ENCODE measurements around the gene HLA-F. TPM values are rescaled to one million over a fixed set of nuclear protein-coding genes. Genes with fewer than 3 reads are reported as not detected.

HLA-F gene
- total RNA-seq, 6 experiments from 2014 or later = 9.8 to 41.3 (median 26.4) TPM

DNA sequence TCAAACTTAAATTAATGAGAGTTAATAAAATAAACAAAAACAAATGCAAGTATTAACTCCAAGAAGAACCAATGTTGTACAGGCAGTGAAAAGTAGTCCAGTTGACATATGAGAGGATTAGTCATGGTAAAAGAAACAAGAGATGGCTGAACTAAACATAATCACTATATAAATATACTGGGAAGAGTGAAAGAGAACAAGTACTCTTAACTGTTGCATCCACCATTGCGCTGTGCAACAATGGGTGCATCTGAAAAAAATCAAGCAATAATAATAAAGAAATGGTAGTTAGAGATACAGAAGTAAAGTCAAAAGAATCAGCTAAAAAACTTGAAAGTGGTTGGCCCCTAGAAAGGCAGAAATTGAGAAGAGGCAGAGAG is 16.6 kb downstream of the HLA-F start:
- no peak for DNase-seq
- WGBS (ENCODE audit: insufficient coverage, low coverage, low lambda C conversion rate, missing lambda C conversion rate) = 100% methylated on average over 1 of the region's 1 CpG

GRCh38 chr6:29741592-29741991 is 18.4 kb downstream of the HLA-F start:
- H3K4me1 ChIP-seq = no peaks in the 10 kb centered on the region
- intact Hi-C loops (cut with DNase I) = loop anchor here in 1 of 2 donors (5.0 kb wide), 1 partner anchor 96 kb away; no protein-coding TSS in a partner anchor
- H3K27ac ChIP-seq = no peak overlapping the region
- no peaks in the 10 kb centered on the region for H3K9me3 ChIP-seq
- no peak overlapping the region for H3K4me3 ChIP-seq
- TF ChIP-seq POLR2A (IDR thresholded peaks at IDR 0.05) = no peak
- TF ChIP-seq, protein P1, sequence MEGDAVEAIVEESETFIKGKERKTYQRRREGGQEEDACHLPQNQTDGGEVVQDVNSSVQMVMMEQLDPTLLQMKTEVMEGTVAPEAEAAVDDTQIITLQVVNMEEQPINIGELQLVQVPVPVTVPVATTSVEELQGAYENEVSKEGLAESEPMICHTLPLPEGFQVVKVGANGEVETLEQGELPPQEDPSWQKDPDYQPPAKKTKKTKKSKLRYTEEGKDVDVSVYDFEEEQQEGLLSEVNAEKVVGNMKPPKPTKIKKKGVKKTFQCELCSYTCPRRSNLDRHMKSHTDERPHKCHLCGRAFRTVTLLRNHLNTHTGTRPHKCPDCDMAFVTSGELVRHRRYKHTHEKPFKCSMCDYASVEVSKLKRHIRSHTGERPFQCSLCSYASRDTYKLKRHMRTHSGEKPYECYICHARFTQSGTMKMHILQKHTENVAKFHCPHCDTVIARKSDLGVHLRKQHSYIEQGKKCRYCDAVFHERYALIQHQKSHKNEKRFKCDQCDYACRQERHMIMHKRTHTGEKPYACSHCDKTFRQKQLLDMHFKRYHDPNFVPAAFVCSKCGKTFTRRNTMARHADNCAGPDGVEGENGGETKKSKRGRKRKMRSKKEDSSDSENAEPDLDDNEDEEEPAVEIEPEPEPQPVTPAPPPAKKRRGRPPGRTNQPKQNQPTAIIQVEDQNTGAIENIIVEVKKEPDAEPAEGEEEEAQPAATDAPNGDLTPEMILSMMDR (IDR thresholded peaks at IDR 0.05) = no peak
- ATAC-seq (no peak), DNase-seq (no peak)
- 75% methylated on average over 4 of the region's 4 CpGs for WGBS (ENCODE audit: insufficient coverage, low coverage, low lambda C conversion rate, missing lambda C conversion rate)
- H3K36me3 ChIP-seq = no peaks in the 10 kb centered on the region
- no peaks in the 10 kb centered on the region for H3K27me3 ChIP-seq

More for the DNA sequence above, 16.6 kb downstream of the HLA-F start:
- Histone ChIP-seq H3K27me3 (no peaks in the 10 kb centered on the region), H3K4me1 (no peaks in the 10 kb centered on the region), H3K4me3 (no peak overlapping the region), H3K9me3 (no peaks in the 10 kb centered on the region), H3K27ac (no peak overlapping the region), H3K36me3 (no peaks in the 10 kb centered on the region)
- intact Hi-C loops (cut with DNase I) = loop anchor here in 1 of 2 donors (5.0 kb wide), 1 partner anchor 97 kb away; no protein-coding TSS in a partner anchor
- TF ChIP-seq, protein P1 (IDR thresholded peaks at IDR 0.05) = no peak
- TF ChIP-seq POLR2A (IDR thresholded peaks at IDR 0.05) = no peak
- ATAC-seq = no peak

GRCh38 chr6:29742127-29742526 is 18.9 kb downstream of the HLA-F start:
- DNase-seq = peak in 1 of 3 donors; percentile 28
- TF ChIP-seq POLR2A (IDR thresholded peaks at IDR 0.05) = no peak
- TF ChIP-seq, protein P1 (IDR thresholded peaks at IDR 0.05) = no peak
- Histone ChIP-seq H3K36me3 (no peaks in the 10 kb centered on the region), H3K27ac (no peak overlapping the region), H3K9me3 (no peaks in the 10 kb centered on the region), H3K4me1 (no peaks in the 10 kb centered on the region), H3K4me3 (no peak overlapping the region), H3K27me3 (no peaks in the 10 kb centered on the region)
- intact Hi-C loops (cut with DNase I) = loop anchor here in 1 of 2 donors (5.0 kb wide), 1 partner anchor 95 kb away; no protein-coding TSS in a partner anchor
- 47% methylated on average over 2 of the region's 4 CpGs for WGBS (ENCODE audit: insufficient coverage, low coverage, low lambda C conversion rate, missing lambda C conversion rate)
- ATAC-seq = no peak

GRCh38 chr6:29743025-29743424 is 19.8 kb downstream of the HLA-F start:
- intact Hi-C loops (cut with DNase I) = loop anchor here in 1 of 2 donors (5.0 kb wide), 1 partner anchor 94 kb away; no protein-coding TSS in a partner anchor
- no CpG with 5 or more reads among the region's 1 CpG for WGBS (ENCODE audit: insufficient coverage, low coverage, low lambda C conversion rate, missing lambda C conversion rate)
- no peaks in the 10 kb centered on the region for H3K36me3 ChIP-seq
- no peaks in the 10 kb centered on the region for H3K4me1 ChIP-seq
- peak in 1 of 3 donors; percentile 28 for DNase-seq
- H3K4me3 ChIP-seq = no peak overlapping the region
- ATAC-seq = no peak
- TF ChIP-seq POLR2A (IDR thresholded peaks at IDR 0.05) = no peak
- H3K27ac ChIP-seq = no peak overlapping the region
- no peaks in the 10 kb centered on the region for H3K9me3 ChIP-seq
- no peaks in the 10 kb centered on the region for H3K27me3 ChIP-seq

DNA sequence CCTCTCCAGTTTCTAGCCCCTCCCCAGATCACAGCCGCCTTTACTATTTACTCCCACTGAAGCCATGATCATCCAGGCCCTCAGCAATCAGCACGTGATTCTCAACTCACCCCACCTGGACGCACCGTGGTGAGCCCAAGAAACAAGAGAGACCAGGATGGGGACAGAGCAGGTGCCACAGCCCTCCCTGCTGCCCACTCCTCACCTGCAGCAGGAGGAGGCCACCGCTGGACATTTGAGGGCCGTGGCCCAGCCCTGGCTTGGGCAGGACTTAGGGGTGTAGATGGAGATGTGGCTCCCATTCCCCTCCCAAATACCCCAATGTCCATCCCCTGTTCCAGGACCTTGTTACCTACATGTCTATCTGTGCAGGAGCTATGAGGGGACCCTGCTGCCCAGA is 20.3 kb downstream of the HLA-F start:
- WGBS (ENCODE audit: insufficient coverage, low coverage, low lambda C conversion rate, missing lambda C conversion rate) = no CpG with 5 or more reads among the region's 6 CpGs
- DNase-seq = peak in 1 of 3 donors; percentile 20

More for the DNA sequence above, 20.3 kb downstream of the HLA-F start:
- Histone ChIP-seq H3K27ac (no peak overlapping the region), H3K9me3 (no peaks in the 10 kb centered on the region), H3K4me3 (no peak overlapping the region), H3K36me3 (no peaks in the 10 kb centered on the region), H3K4me1 (no peaks in the 10 kb centered on the region), H3K27me3 (no peaks in the 10 kb centered on the region)
- ATAC-seq = no peak
- intact Hi-C loops (cut with DNase I) = loop anchor here in 1 of 2 donors (5.0 kb wide), 1 partner anchor 94 kb away; no protein-coding TSS in a partner anchor
- TF ChIP-seq, protein P1 (IDR thresholded peaks at IDR 0.05) = no peak
- no peak for TF ChIP-seq POLR2A (IDR thresholded peaks at IDR 0.05)

All from right lobe of liver (tissue), 6 donors.